Activated CD8-positive, alpha-beta T cell treated with anti-CD3 and anti-CD28 coated beads, Interleukin-2, amount 10 ng/mL, durations not matched to agents 7 days and 5 days (primary cell): Measurements from ENCODE around the gene UBE2R2. TPM values are rescaled to one million over a fixed set of nuclear protein-coding genes. Genes with fewer than 3 reads are reported as not detected.
"Not testable (repeated sequence)": the region's sequence is repeated elsewhere in the genome, so short reads cannot be mapped to it uniquely, and the experiment has no call there.

ENCODE experiments used
- ATAC-seq: fragments of 150-1000 bp; cut with Tn5 transposase; one replicate; pipeline ENCODE4 v1.10.0; 2021; ENCODE audit warnings: moderate library complexity
- CTCF ChIA-PET: fragments of 350-600 bp; sonication (Branson Sonifier 250); formaldehyde crosslinking; loops from one replicate; lab custom pipeline; 2021; ENCODE audit warnings: antibody characterized with exemption; lab: Charles Lee
- POLR2A ChIA-PET: fragments of 350-600 bp; sonication (Branson Sonifier 250); formaldehyde crosslinking; loops from one replicate; lab custom pipeline; 2021; ENCODE audit warnings: antibody characterized with exemption; lab: Charles Lee
- DNase-seq: peaks from one replicate; pipeline ENCODE4 v3.0.0-alpha.2; 2020
- H3K27ac Mint-ChIP-seq: one replicate; pipeline ENCODE4 v1.8.0; 2021; ENCODE audit warnings: mild to moderate bottlenecking, mixed read lengths
- H3K27me3 Mint-ChIP-seq: one replicate; pipeline ENCODE4 v1.8.0; 2021; ENCODE audit warnings: low read depth, mixed read lengths
- H3K36me3 Mint-ChIP-seq: one replicate; pipeline ENCODE4 v1.8.0; 2021; ENCODE audit warnings: low read depth, mixed read lengths
- H3K4me1 Mint-ChIP-seq: one replicate; pipeline ENCODE4 v1.8.0; 2021; ENCODE audit warnings: low read depth, mixed read lengths
- H3K4me3 Mint-ChIP-seq: one replicate; pipeline ENCODE4 v1.8.0; 2021; ENCODE audit warnings: mild to moderate bottlenecking, mixed read lengths
- H3K9me3 Mint-ChIP-seq: one replicate; pipeline ENCODE4 v1.8.0; 2022; ENCODE audit warnings: mixed read lengths; ENCODE audit not compliant: insufficient read depth
- total RNA-seq, 2 experiments: library from RNA; stranded (reverse); gene quantifications; one replicate each; pipeline ENCODE4 v1.2.3, GENCODE V29; 2021

UBE2R2 gene
- total RNA-seq, 2 experiments from 2014 or later = 28.2 to 28.3 TPM

- DNase-seq = no peak
- H3K36me3 Mint-ChIP-seq = no peaks in the 10 kb centered on the region
- ChIA-PET POLR2A (no interaction called here), CTCF (interaction anchor here (1.4 to 2.3 kb wide), 2 partner anchors 8 to 49 kb away, joined by 7 to 8 read pairs; no protein-coding TSS in a partner anchor)
- H3K27me3 Mint-ChIP-seq = peaks cover 37% of the 10 kb centered on the region
- no peak overlapping the region for H3K27ac Mint-ChIP-seq
- H3K4me1 Mint-ChIP-seq = peaks cover 3% of the 10 kb centered on the region
- H3K4me3 Mint-ChIP-seq = no peak overlapping the region
- no peak for ATAC-seq
- H3K9me3 Mint-ChIP-seq = no peaks in the 10 kb centered on the region
Observed at GRCh38 chr9:33786681-33787080, 30.3 kb upstream of the UBE2R2 start.

GRCh38 chr9:33787839-33788238 lies 29.1 kb upstream of the UBE2R2 start:
- ChIA-PET CTCF (interaction anchor here (1.4 to 2.3 kb wide), 2 partner anchors 9 to 50 kb away, joined by 7 to 8 read pairs; no protein-coding TSS in a partner anchor), POLR2A (no interaction called here)
- ATAC-seq (no peak), DNase-seq (no peak)
- Mint-ChIP-seq H3K4me1 (no peaks in the 10 kb centered on the region), H3K36me3 (no peaks in the 10 kb centered on the region), H3K9me3 (no peaks in the 10 kb centered on the region), H3K4me3 (no peak overlapping the region), H3K27me3 (peaks cover 44% of the 10 kb centered on the region), H3K27ac (no peak overlapping the region)

GRCh38 chr9:33789429-33789828 lies 27.5 kb upstream of the UBE2R2 start:
- H3K4me1 Mint-ChIP-seq, H3K4me3 Mint-ChIP-seq, H3K36me3 Mint-ChIP-seq, ATAC-seq, H3K9me3 Mint-ChIP-seq, H3K27ac Mint-ChIP-seq, DNase-seq, POLR2A ChIA-PET: not testable (repeated sequence)
- H3K27me3 Mint-ChIP-seq = peaks cover 52% of the 10 kb centered on the region
- CTCF ChIA-PET = interaction anchor here (1.2 kb wide), 1 partner anchor 52 kb away, joined by 3 read pairs; no protein-coding TSS in a partner anchor

- no peaks in the 10 kb centered on the region for H3K4me1 Mint-ChIP-seq
- CTCF ChIA-PET = interaction anchor here (2.5 kb wide), 1 partner anchor 12 kb away, joined by 17 read pairs; no protein-coding TSS in a partner anchor
- no peaks in the 10 kb centered on the region for H3K36me3 Mint-ChIP-seq
- POLR2A ChIA-PET = no interaction called here
- no peak overlapping the region for H3K27ac Mint-ChIP-seq
- H3K4me3 Mint-ChIP-seq = no peak overlapping the region
- no peaks in the 10 kb centered on the region for H3K9me3 Mint-ChIP-seq
- ATAC-seq (no peak), DNase-seq (no peak)
- H3K27me3 Mint-ChIP-seq = peaks cover 54% of the 10 kb centered on the region
Observed at GRCh38 chr9:33791117-33791516, 25.8 kb upstream of the UBE2R2 start.

GRCh38 chr9:33793496-33793895 lies 23.5 kb upstream of the UBE2R2 start:
- POLR2A ChIA-PET, H3K4me3 Mint-ChIP-seq, H3K36me3 Mint-ChIP-seq, H3K9me3 Mint-ChIP-seq, ATAC-seq, H3K27ac Mint-ChIP-seq, H3K4me1 Mint-ChIP-seq, DNase-seq: not testable (repeated sequence)
- peaks cover 44% of the 10 kb centered on the region for H3K27me3 Mint-ChIP-seq
- CTCF ChIA-PET = interaction anchor here (1.1 kb wide), 1 partner anchor 15 kb away, joined by 3 read pairs; no protein-coding TSS in a partner anchor

- peaks cover 42% of the 10 kb centered on the region for H3K27me3 Mint-ChIP-seq
- no peak overlapping the region for H3K27ac Mint-ChIP-seq
- DNase-seq = no peak
- H3K9me3 Mint-ChIP-seq = no peaks in the 10 kb centered on the region
- ATAC-seq = peak; percentile 64
- H3K36me3 Mint-ChIP-seq = no peaks in the 10 kb centered on the region
- no peak overlapping the region for H3K4me3 Mint-ChIP-seq
- POLR2A ChIA-PET = no interaction called here
- no peaks in the 10 kb centered on the region for H3K4me1 Mint-ChIP-seq
- CTCF ChIA-PET = interaction anchor here (1.1 to 2.2 kb wide), 2 partner anchors 16 to 18 kb away, joined by 3 to 7 read pairs; no protein-coding TSS in a partner anchor
Observed at GRCh38 chr9:33794560-33794959, 22.4 kb upstream of the UBE2R2 start.

GRCh38 chr9:33795281-33795680 lies 21.7 kb upstream of the UBE2R2 start, which contains the start of gene PRSS3:
Gene PRSS3 (plus strand): TSS chr9:33795561. CDS start chr9:33795574, 13 bp downstream.
- H3K36me3 Mint-ChIP-seq = no peaks in the 10 kb centered on the region
- no peaks in the 10 kb centered on the region for H3K9me3 Mint-ChIP-seq
- H3K4me1 Mint-ChIP-seq = no peaks in the 10 kb centered on the region
- no peak within 1 kb of the TSS for H3K27ac Mint-ChIP-seq
- no peak within 1 kb of the TSS for H3K4me3 Mint-ChIP-seq
- ChIA-PET POLR2A (no interaction called here), CTCF (interaction anchor here (2.2 kb wide), 1 partner anchor 17 kb away, joined by 7 read pairs; no protein-coding TSS in a partner anchor)
- DNase-seq (no peak), ATAC-seq (no peak)
- H3K27me3 Mint-ChIP-seq = peaks cover 45% of the 10 kb centered on the region

- CTCF ChIA-PET = interaction anchor here (2.2 kb wide), 1 partner anchor 17 kb away, joined by 7 read pairs; no protein-coding TSS in a partner anchor
- POLR2A ChIA-PET = no interaction called here
- H3K4me1 Mint-ChIP-seq = no peaks in the 10 kb centered on the region
- no peaks in the 10 kb centered on the region for H3K36me3 Mint-ChIP-seq
- no peak for ATAC-seq
- H3K27me3 Mint-ChIP-seq = peaks cover 45% of the 10 kb centered on the region
- no peak for DNase-seq
- H3K27ac Mint-ChIP-seq = no peak overlapping the region
- no peaks in the 10 kb centered on the region for H3K9me3 Mint-ChIP-seq
- no peak overlapping the region for H3K4me3 Mint-ChIP-seq
Observed at GRCh38 chr9:33795819-33796218, 21.1 kb upstream of the UBE2R2 start.

GRCh38 chr9:33796679-33797078 lies 20.3 kb upstream of the UBE2R2 start:
- H3K27ac Mint-ChIP-seq, ATAC-seq, H3K4me3 Mint-ChIP-seq, H3K36me3 Mint-ChIP-seq, POLR2A ChIA-PET, H3K4me1 Mint-ChIP-seq, H3K9me3 Mint-ChIP-seq, DNase-seq: not testable (repeated sequence)
- H3K27me3 Mint-ChIP-seq = peaks cover 41% of the 10 kb centered on the region
- CTCF ChIA-PET = interaction anchor here (2.2 kb wide), 1 partner anchor 16 kb away, joined by 7 read pairs; no protein-coding TSS in a partner anchor

GRCh38 chr9:33797837-33798236 lies 19.1 kb upstream of the UBE2R2 start:
- Mint-ChIP-seq H3K27me3 (peaks cover 35% of the 10 kb centered on the region), H3K4me1 (no peaks in the 10 kb centered on the region), H3K4me3 (no peak overlapping the region), H3K9me3 (no peaks in the 10 kb centered on the region), H3K36me3 (no peaks in the 10 kb centered on the region), H3K27ac (no peak overlapping the region)
- ATAC-seq (no peak), DNase-seq (no peak)
- ChIA-PET CTCF (no interaction called here), POLR2A (no interaction called here)

- H3K36me3 Mint-ChIP-seq = no peaks in the 10 kb centered on the region
- ChIA-PET POLR2A (no interaction called here), CTCF (no interaction called here)
- H3K9me3 Mint-ChIP-seq = no peaks in the 10 kb centered on the region
- DNase-seq = no peak
- no peak overlapping the region for H3K27ac Mint-ChIP-seq
- no peak for ATAC-seq
- H3K4me1 Mint-ChIP-seq = no peaks in the 10 kb centered on the region
- H3K4me3 Mint-ChIP-seq = no peak overlapping the region
- peaks cover 33% of the 10 kb centered on the region for H3K27me3 Mint-ChIP-seq
Observed at GRCh38 chr9:33798545-33798944, 18.4 kb upstream of the UBE2R2 start.

- no peaks in the 10 kb centered on the region for H3K4me1 Mint-ChIP-seq
- ATAC-seq = no peak
- DNase-seq = no peak
- peaks cover 29% of the 10 kb centered on the region for H3K27me3 Mint-ChIP-seq
- no peaks in the 10 kb centered on the region for H3K36me3 Mint-ChIP-seq
- no peaks in the 10 kb centered on the region for H3K9me3 Mint-ChIP-seq
- no peak overlapping the region for H3K27ac Mint-ChIP-seq
- no peak overlapping the region for H3K4me3 Mint-ChIP-seq
- CTCF ChIA-PET = interaction anchor here (0.6 kb wide), 1 partner anchor 13 kb away, joined by 3 read pairs; no protein-coding TSS in a partner anchor
- POLR2A ChIA-PET = no interaction called here
Observed at GRCh38 chr9:33799928-33800704, 16.8 kb upstream of the UBE2R2 start.
